ENCODE data around the gene CHAT.
A peak's percentile ranks its signal among the peaks of the same experiment; 100 is the strongest.

Gene CHAT

GRCh38 chr10:49609006-49609282, 4.9 kb upstream of the CHAT start:
- Histone ChIP-seq H3K27ac (ENCODE audit: poor library complexity, severe bottlenecking) (no peak overlapping the region), H3K27me3 (ENCODE audit: insufficient read depth, poor library complexity, severe bottlenecking) (peaks cover 66% of the 10 kb centered on the region), H3K36me3 (ENCODE audit: low read depth) (no peaks in the 10 kb centered on the region), H3K9me3 (ENCODE audit: severe bottlenecking) (no peaks in the 10 kb centered on the region), H3K4me3 (ENCODE audit: severe bottlenecking) (no peak overlapping the region), H3K4me1 (ENCODE audit: insufficient read depth, poor library complexity, severe bottlenecking) (no peaks in the 10 kb centered on the region)
- ATAC-seq (ENCODE audit: low read depth) (no peak), DNase-seq (ENCODE audit: low spot score) (peak; percentile 57)
- TF ChIP-seq, protein P1, sequence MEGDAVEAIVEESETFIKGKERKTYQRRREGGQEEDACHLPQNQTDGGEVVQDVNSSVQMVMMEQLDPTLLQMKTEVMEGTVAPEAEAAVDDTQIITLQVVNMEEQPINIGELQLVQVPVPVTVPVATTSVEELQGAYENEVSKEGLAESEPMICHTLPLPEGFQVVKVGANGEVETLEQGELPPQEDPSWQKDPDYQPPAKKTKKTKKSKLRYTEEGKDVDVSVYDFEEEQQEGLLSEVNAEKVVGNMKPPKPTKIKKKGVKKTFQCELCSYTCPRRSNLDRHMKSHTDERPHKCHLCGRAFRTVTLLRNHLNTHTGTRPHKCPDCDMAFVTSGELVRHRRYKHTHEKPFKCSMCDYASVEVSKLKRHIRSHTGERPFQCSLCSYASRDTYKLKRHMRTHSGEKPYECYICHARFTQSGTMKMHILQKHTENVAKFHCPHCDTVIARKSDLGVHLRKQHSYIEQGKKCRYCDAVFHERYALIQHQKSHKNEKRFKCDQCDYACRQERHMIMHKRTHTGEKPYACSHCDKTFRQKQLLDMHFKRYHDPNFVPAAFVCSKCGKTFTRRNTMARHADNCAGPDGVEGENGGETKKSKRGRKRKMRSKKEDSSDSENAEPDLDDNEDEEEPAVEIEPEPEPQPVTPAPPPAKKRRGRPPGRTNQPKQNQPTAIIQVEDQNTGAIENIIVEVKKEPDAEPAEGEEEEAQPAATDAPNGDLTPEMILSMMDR (IDR thresholded peaks at IDR 0.05; ENCODE audit: poor library complexity, severe bottlenecking) = no peak

DNA sequence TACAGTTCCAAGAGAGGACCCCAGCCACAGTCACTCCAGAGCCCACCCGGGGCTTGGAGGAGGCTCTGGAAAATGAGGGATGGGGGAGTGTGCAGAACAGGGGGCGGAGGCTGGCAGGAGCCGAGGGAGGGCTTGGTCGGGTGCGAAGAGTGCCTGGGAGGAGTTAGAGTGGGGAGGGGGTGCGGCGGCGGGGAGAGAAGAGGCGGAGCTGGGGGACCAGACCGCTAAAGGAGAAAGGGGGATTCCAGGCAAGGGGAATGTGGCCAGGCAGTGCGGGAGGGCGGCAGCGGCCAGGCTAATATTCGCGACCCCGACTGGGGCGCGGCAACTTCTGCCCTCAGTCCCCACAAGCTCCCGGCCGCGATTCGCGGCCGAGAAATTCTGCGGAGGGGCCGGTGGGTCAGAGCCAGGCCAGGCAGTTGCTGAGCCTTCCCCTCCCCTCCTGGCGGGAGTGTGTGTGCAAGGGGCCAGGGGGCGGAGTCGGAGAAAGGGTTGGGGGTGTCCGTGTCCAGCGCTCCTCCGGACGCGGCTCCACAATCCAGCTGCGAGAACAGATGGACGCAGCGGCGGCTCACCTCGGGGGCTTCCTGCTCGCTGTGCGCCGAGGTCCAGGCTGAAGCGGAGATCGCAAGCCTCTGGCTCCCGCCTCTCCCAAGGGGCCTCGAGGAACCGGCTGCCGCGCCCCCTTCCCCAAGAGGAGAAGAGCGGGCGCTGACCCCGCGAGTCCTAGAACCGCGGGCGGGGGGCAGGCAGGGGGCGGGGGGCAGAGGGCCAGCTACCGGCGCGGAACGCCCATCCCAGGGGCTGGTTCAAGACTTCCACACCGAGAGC, 4.3 kb upstream of the CHAT start:
- peak; percentile 52 for DNase-seq (ENCODE audit: low spot score)
- Histone ChIP-seq H3K9me3 (ENCODE audit: severe bottlenecking) (no peaks in the 10 kb centered on the region), H3K27me3 (ENCODE audit: insufficient read depth, poor library complexity, severe bottlenecking) (peaks cover 69% of the 10 kb centered on the region), H3K4me3 (ENCODE audit: severe bottlenecking) (no peak overlapping the region), H3K27ac (ENCODE audit: poor library complexity, severe bottlenecking) (no peak overlapping the region), H3K36me3 (ENCODE audit: low read depth) (no peaks in the 10 kb centered on the region), H3K4me1 (ENCODE audit: insufficient read depth, poor library complexity, severe bottlenecking) (no peaks in the 10 kb centered on the region)
- TF ChIP-seq, protein P1 (IDR thresholded peaks at IDR 0.05; ENCODE audit: poor library complexity, severe bottlenecking) = no peak
- ATAC-seq (ENCODE audit: low read depth) = no peak

GRCh38 chr10:49610114-49610457, 3.8 kb upstream of the CHAT start, which contains the start of gene SLC18A3:
Gene SLC18A3, plus strand, starts transcription at chr10:49610310. Its CDS starts 431 bp downstream, at chr10:49610741.
- Histone ChIP-seq H3K9me3 (ENCODE audit: severe bottlenecking) (no peaks in the 10 kb centered on the region), H3K27ac (ENCODE audit: poor library complexity, severe bottlenecking) (no peak within 1 kb of the TSS), H3K27me3 (ENCODE audit: insufficient read depth, poor library complexity, severe bottlenecking) (peaks cover 75% of the 10 kb centered on the region), H3K4me3 (ENCODE audit: severe bottlenecking) (peak within 1 kb of the TSS; percentile 9), H3K4me1 (ENCODE audit: insufficient read depth, poor library complexity, severe bottlenecking) (no peaks in the 10 kb centered on the region), H3K36me3 (ENCODE audit: low read depth) (no peaks in the 10 kb centered on the region)
- DNase-seq (ENCODE audit: low spot score) (peak; percentile 38), ATAC-seq (ENCODE audit: low read depth) (no peak)
- TF ChIP-seq, protein P1 (IDR thresholded peaks at IDR 0.05; ENCODE audit: poor library complexity, severe bottlenecking) = no peak

- ATAC-seq (ENCODE audit: low read depth) = no peak
- TF ChIP-seq, protein P1 (IDR thresholded peaks at IDR 0.05; ENCODE audit: poor library complexity, severe bottlenecking) = no peak
- H3K4me1 ChIP-seq (ENCODE audit: insufficient read depth, poor library complexity, severe bottlenecking) = no peaks in the 10 kb centered on the region
- peaks cover 79% of the 10 kb centered on the region for H3K27me3 ChIP-seq (ENCODE audit: insufficient read depth, poor library complexity, severe bottlenecking)
- DNase-seq (ENCODE audit: low spot score) = peak; percentile 52
- H3K4me3 ChIP-seq (ENCODE audit: severe bottlenecking) = peak overlapping the region; percentile 9
- H3K36me3 ChIP-seq (ENCODE audit: low read depth) = no peaks in the 10 kb centered on the region
- H3K9me3 ChIP-seq (ENCODE audit: severe bottlenecking) = no peaks in the 10 kb centered on the region
- H3K27ac ChIP-seq (ENCODE audit: poor library complexity, severe bottlenecking) = no peak overlapping the region
Measured at GRCh38 chr10:49610458-49611165, 3.2 kb upstream of the CHAT start.
